D721Med (cell line): Measurements from ENCODE around the gene NT5E.
"Not testable (repeated sequence)": the region's sequence is repeated elsewhere in the genome, so short reads cannot be mapped to it uniquely, and the experiment has no call there.

Experiments used
- DNase-seq: peaks from one replicate; pipeline ENCODE4 v3.0.0; 2011; ENCODE audit warnings: low spot score; ENCODE audit not compliant: insufficient read length
- FAIRE-seq: peaks from 2 replicates; lab custom pipeline; 2011; peaks lifted over from hg19 to GRCh38; lab: Jason Lieb, UNC
- CTCF ChIP-seq: IDR thresholded peaks from 2 replicates; pipeline ENCODE4 v1.5.1; 2012; ENCODE audit warnings: mild to moderate bottlenecking, control low read depth; ENCODE audit not compliant: insufficient read depth; ENCODE audit errors: missing control alignments

Gene NT5E

GRCh38 chr6:85506441-85507093 is 56.7 kb downstream of the NT5E start:
- no peak for TF ChIP-seq CTCF
- FAIRE-seq (no peak), DNase-seq (no peak)

- TF ChIP-seq CTCF, result no peak
- FAIRE-seq, result no peak
- no peak for DNase-seq
Observed at GRCh38 chr6:85516168-85516567, 66.3 kb downstream of the NT5E start.

GRCh38 chr6:85524281-85524680 is 74.4 kb downstream of the NT5E start:
- not testable (repeated sequence) for DNase-seq, FAIRE-seq

- DNase-seq (no peak), FAIRE-seq (no peak)
- TF ChIP-seq CTCF, result peak; percentile 42
Observed at GRCh38 chr6:85537055-85537494, 87.2 kb downstream of the NT5E start.

- DNase-seq (no peak), FAIRE-seq (no peak)
- TF ChIP-seq CTCF, result no peak
Observed at GRCh38 chr6:85544776-85545175, 94.9 kb downstream of the NT5E start.
